DMS53 (cell line): Measurements from ENCODE around the gene GARIN5A.
A peak's percentile ranks its signal among the peaks of the same experiment; 100 is the strongest.

Source experiments
- DNase-seq: peaks from one replicate; lab custom pipeline; 2025; lab: John Stamatoyannopoulos, UW

The GARIN5A gene

DNA sequence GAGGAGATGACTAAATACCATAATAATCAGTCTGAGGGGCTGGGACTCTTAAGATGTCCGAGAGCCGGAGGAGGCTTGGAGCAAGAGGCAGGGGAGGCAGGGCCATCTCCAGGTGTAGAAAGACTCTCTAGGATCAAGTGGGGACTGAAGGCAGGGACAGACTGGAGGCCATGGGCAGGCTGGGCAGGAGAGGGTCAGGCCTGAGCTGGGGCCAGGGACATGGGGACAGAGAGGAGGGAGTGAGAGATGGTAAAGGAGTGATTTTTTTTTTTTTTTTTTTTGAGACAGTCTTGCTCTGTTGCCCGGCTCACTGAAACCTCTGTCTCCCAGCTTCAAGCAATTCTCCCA lies 32.2 kb upstream of the GARIN5A start:
- DNase-seq: no peak

DNA sequence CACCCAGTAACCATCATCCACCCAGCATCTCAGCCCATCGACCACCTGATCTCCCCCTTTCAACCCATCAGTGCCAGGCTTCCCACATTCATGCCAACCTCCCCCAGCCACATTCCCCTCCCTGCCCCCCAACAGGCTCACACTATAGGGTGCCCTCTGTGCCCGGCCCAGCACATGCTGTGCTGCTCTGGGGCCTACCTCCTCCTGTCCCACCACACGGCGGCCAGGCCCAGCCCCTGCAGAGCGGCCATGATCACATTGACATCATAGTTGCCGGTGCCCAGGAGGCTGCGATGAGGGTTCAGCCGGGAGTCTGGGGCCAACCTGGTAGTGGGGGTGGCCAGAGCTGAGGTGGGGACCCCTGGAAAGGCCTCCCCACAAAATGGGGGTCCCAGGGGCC lies 30.7 kb upstream of the GARIN5A start:
- no peak for DNase-seq

DNA sequence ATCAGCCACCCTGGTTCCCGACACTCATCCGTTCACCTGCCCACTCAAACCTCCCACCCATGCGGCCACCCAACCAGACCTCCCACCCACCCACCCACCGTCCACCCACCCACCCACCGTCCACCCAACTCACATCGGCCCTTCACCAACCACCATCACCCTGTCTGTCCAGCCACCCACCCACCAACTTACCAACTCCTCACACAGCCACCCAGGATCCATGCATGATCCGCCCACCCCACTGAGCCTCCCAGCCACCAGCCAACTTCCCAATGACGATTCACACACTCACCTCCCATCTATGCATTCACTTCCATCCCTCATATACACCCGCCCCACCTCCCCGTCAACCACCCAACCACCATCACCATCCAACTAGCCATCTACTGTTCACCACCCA lies 30.1 kb upstream of the GARIN5A start:
- DNase-seq: no peak

DNA sequence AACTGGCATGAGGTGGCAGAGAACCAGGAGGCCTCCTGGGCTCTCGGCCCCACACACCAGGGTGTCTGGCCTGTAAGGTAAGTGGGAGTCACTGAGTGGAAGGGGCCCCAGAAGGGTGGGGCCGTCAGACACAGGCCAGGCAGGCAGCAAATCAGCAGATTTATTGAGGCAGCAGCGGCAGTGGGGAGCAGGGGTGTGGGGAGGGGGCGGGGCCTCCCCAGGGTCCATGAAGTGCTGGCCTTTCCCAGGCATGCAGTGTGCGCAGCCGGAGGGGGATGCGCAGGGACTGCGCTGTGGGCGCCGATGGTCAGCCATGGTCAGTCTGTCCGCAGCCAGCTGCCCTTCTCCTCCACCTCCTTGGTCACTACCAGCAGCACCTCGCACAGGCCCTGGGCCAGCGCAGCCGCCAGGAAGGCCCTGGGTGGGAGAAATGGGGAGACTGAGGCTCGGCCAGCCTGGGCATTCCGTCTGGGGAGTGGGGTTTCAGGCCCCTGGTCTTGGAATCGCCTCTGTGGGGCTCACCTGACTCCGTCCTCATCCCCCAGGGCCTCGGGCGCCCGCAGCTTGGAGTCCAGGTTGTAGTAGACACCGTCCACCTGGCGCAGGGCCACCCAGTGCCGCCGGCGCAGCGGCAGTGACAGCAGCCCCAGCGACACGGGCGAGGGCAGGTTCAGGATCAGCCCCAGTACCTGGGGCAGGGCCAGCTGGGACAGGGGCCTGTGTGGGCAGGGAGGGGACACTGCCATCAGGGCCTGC lies 29.4 kb upstream of the GARIN5A start:
- DNase-seq: no peak

DNA sequence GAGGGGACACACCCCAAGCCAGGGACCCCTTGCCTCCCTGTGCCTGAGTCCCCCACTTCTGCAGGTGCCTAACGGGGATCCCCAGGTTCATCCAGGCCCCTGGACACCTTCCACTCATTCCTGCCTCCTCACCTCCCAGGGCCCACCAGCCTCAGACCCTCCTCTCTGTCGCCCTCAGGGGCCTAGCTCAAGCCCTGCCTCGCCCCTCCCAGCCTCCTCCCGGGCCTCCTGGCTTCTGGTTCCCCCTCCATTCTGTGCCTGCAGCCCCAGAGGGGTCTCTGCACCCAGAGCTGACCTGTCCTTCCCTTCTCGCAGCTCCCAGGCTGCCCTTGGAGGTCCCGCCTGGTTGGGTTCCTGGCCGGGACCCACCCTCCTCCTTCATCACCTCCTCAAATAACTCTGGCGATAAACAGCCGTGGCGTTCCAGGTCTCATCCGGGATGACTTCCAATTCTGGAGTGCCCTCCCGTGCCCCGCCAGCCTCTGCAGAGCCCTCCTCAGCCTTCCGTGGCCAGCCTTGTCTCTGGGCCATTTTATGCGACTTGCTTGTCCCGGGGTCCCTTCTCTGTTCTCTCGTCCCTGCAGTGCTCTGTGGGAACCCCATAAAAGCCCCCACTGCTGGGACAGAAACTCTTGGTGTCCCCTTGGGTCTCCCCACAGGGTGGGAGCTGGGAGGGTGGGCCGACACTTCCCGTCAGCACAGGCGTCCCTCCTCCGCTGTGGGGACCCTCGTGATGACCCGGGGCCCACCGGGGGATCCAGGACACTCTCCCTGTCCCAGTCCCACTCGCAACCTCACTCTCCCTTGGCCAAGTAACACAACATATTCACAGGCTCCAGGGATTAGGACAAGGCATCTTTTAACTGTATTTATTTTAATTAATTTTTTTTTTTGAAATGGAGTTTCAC lies 25.2 kb upstream of the GARIN5A start:
- DNase-seq: no peak

DNA sequence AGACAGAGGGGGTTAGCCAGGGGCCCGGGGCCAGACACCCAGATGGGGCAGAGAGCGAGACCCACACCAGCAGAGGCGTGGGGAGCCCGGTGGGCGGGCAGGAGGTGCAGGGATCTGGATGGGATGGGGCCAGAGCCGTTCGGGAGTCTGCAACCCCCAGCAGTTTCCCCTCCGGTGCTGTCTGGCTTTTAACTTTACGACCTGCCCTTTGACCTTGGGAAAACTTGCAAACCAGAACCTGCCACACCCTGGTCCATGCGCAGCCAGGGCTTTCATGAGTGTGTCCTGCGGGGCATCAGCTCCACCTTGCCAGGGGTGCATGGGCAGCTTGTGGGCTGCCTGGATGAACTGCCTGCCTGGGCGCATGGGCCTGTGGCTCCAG lies 24.5 kb upstream of the GARIN5A start:
- DNase-seq: no peak

DNA sequence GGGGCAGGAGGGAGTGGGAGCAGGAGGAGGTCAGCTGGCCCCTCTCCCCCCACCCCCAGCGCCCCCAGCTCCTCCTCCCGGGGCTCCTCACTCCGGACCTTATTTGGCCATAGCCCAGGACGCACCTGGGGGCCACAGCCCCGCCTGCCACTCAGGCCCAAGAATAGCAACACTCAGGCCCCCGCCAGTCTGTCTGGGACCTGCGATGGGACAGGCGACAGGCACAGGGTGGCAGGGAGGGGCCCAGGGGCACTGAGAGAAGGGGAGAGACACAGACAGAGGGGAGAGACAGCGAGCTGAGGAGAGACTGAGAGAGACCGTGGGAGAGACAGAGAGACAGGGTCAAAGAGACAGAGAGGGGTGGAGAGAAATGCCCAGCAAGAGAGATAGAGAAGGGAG lies 24.1 kb upstream of the GARIN5A start:
- no peak for DNase-seq

DNA sequence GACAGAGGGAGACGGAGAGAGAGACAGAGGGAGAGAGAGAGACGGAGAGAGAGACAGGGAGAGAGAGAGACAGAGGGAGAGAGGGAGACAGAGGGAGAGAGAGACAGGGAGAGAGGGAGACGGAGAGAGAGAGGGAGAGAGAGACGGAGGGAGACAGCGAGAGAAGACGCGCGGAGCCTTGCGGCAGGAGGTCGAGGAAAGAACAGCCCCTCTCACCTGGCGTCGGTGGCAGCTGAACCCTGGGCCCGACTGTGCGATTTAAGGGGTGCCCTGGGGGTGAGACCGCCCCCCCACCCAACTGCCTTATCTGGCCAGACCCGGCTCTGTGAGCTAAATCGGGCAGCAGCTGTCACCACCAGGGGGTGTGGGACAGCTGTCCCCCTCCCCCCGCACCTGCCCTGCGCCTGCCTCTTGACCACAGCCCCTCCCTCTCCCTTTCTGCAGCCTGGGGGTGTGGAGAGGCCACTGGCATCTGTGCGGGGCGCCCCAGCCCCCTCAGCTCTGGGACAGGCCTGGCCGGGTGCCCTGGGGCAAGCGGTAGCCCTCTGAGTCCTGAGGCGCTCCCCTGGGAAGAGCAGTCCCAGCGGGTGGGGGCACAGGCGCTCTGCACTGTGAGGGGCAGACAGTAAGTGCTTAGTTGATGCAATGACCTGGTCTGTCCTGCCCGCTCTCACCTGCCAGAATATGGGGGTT lies 23.6 kb upstream of the GARIN5A start:
- DNase-seq: peak; percentile 42

DNA sequence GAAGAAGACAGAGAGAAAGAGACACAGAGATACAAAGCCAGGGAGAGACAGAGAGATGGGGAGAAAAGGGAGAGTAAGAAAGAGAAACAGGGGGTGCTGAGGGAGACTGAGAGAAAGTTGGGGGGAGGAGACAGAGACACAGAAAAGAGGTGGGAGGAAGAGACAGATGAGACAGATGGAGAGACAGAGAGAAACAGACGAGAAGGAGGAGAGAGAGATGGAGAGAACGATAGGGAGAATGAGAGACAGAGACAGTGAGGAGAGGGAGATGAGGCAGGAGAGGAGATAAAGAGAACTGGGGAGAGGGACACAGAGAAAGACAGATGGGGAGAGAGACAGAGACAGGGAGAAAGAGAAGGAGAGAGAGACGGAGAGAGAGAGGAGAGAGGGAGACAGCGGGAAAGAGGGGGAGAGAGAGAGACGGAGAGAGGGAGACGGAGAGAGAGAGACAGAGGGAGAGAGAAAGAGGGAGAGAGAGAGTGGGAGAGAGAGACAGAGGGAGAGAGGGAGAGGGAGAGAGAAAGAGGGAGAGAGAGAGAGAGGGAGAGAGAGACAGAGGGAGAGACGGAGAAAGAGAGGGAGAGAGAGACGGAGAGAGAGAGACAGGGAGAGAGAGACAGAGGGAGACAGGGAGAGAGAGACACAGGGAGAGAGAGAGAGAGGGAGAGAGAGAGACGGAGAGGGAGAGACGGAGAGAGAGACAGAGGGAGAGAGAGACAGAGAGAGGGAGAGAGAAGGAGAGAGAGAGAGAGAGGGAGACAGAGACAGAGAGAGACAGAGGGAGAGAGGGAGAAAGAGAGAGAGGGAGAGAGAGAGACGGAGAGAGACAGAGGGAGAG lies 21.8 kb upstream of the GARIN5A start:
- DNase-seq: no peak

DNA sequence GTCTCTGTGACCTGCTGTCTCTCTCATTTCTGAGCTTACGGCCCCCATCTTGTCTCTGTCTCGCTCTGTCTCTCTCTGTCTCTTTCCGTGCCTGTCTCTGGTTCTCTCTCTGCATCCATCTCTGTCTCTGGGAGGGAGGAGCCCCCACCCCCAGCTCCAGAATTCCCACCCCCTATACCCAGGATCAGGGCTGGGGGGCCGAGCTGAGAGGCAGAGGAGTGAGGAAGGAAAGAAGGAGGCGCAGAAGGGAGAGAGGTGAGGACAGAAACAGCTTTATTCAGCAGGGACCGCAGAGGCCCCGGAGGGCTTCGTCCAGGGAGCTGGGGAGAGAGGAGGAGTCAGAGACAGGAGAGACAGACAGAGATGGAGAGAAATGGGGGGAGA lies 20.4 kb upstream of the GARIN5A start:
- DNase-seq: no peak

DNA sequence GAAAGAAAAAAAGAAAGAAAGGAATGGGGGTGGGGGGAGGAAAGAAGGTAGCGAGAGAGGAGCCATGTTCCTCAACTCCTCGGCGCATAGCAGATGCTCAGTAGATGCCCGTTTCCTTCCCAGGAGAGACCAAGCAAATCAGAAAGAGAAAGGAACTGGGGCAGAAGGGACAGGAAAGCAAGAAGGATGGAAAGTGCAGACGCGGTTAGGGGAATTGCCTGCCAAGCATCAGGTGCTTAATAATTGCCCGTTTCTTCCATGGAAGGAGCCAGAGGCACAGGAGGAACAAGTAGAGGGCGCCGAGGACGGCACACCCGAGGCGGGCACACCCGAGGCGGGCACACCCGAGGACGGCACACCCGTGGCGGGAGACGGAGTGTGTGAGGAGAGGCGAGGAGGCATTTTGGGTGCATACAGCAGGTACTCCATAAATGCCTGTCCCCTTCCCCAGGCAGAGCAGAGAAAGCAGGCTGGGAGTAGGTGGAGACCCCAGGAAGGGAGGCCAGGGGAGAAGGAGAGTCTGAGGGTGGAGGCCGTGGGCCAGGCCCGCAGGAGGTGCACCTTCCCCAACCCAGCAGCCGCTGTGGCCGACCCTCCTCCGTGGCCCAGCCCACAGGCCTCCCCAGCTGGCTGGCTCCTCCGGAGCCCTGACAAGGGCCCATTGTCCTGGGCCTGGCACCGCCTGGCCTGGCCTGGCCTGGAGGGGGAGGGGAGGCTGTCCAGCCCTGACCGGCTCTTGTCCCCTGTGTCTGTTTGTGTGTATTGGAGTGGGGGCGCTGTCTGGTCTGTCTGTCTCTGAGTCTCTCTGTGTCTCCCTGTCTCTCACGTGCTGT lies 19.8 kb upstream of the GARIN5A start:
- DNase-seq: peak; percentile 18

DNA sequence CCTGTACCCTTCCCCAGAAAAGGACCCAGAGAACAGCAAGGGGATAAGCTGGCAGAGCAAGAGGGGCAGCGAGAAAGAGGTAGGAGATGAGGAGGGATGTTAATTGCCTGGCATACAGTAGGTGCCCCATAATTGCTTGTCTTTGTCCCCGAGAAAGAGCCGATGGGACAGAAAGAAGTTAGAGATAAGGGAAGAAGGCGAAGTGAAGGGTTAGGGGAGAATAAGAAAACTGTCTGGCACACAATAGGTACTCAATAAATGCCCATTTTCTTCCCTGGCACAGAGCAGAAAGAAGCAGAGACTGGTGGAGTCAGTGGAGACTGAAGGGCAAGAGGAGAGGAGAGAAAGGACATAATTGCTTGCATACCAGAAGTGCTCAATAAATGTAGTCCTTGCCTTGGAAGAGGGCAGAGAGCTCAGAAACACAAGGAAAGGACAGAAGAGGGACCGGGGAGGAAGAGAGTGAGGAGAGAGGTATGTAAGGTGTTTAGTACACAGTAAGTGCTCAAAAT lies 18.4 kb upstream of the GARIN5A start:
- DNase-seq: no peak

DNA sequence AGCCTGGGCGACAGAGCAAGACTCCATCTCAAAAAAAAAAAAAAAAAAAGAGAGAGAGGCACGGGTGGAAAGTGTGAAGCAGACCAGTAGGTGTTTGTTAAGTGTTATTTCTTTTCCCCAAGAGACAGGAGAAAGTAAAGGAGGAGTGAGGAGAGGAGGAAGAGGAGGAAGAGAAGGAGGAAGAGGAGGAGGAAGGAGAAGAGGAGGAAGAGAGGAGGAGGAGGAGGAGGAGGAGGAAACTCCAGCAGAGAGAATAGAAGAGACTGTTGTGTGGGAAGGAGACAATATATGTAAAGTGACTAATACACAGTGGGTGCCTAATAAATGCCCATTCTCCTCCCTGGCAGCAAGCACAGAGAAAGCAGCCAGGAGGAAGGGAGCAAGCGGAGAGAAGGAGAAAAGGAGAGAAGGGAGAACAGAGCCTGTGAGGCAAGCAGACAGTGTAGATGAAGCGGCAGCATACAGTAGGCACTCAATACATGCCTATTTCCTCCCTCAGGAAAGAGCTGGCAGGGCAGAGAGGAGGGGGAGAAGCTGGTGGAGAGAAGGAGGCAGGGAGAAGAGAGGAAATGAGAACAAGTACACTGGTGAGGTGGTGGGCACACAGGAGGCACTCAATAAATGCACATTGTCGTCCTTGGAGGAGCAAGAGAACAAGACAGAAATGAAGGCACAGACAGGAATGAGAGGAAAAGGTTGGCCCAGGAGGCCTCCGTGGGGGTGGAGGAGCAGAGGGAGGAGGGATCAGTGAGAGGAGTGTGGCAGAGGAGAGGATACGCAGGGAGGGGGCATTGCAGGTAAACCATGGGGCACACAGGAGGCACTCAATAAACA lies 17.8 kb upstream of the GARIN5A start:
- DNase-seq: no peak

DNA sequence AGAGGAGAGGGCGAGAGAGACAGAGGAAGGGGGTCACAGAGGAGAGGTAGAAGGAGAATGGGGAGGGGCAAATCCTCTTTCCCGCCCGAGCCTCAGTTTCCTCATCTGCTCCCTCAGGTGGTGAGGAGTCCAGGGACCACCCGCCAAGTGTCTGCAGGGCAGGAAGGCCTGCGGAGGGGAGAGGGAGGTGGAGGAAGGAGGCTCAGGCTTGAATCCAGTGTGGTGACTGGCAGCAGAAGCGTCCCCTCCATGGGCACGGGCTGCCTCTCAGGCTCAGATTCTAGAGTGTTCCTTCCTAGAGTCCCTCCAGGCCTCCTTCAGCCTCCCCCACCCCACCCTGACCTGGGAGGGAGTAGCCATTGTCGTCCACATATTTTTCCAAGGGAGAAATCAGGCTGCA lies 16.5 kb upstream of the GARIN5A start:
- no peak for DNase-seq

DNA sequence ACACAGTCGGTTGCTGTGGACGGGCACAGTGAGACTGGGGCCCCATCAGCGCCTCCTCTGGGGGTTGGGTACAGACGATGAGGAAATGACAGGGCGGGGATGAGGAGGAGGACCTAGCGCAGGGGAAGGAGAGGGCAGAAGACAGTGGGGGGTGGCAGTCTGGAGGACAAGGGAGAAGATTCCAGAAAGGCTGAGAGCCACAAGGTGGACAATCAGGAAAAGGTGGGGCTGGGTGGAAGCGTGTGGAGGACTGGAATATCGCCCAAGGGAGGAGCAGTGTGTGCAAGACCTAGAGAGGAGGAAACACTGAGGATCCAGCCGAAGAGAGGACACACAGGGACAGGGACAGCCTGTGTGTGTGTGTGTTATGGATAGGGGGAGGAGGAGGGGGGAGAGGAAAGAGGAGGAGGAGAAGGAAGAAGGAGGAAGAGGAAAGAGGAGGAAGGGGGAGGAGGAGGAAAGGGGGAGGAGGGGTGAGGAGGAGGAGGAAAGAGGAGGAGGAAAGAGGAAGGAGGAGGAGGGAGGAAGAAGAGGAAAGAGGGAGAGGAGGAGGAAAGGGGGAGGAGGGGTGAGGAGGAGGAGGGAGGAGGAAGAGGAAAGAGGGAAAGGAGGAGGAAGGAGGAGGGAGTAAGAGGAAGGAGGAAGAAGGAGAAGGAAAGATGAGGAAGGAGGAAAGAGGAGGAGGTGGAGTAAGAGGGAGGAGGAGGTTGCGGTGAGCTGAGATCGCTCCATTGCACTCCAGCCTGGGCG lies 15.8 kb upstream of the GARIN5A start:
- no peak for DNase-seq

DNA sequence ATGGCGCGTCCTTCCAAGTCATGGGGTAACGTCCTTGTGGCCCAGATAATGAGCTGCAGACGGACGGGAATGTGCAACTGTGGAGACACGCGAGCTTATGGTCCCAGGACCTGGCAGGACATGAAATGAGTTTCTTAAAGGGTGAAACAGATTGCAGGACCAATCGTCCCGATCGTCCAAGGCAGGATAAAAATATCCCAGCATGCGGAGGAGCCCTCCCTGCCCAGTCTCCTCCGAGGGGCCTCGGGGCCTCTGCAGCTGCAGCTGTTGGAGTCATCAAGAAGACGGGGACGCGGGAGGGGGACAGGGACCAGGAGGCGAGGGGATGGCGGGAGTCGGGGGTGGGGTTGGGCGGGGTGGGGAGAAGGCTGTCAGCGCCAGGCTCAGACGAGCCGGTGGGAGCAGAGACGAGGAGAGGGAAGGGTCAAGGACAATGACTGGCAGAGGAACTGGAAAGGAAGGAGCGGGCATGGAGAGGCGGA lies 14.4 kb upstream of the GARIN5A start:
- DNase-seq: no peak

DNA sequence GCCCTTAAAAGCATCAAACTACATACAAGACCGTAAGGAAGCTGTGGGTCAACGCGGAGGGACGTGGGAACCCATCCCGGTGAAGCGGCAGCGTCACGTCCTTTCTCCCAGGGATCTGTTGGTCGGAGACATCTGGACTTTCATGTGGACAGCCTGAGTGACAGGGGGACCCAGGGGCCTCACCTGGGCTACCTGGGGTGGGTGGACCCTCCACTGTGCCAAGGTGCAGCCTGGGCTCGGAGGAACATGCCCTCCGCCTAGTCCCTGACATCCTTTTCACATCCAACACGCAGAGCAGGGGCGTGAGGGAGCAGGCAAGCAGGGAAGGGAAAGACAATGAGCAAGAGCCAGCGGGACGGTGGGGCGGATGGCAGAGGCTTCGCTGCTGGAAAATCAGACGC lies 13.8 kb upstream of the GARIN5A start:
- no peak for DNase-seq

DNA sequence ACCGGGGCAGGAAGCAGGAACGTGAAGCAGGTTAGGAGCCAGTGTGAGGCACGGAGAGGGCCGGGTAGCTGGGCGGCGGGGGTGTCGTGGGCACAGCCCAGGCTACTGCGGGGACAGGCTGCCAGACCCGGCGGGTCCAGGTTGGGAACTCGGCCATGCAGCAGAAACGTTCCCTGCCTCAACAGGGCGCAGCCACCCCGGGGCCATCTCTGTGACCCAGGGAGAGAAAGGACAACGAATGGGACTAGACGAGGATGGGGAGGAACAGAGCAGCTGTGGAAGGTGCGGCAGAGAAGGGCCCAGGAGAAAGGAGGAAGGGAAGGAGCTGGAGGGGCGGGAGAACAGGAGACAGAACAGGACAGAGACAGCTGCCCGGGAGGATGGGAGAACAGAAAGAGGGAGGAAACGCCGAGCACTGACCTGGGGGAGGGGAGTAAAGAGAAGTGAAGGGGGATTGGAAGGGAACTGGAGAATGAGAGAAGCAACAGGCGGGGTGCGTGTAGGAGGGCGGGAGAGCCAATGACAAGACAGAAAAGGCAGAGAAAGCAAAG lies 12.9 kb upstream of the GARIN5A start:
- no peak for DNase-seq
